GM12874 (cell line): ENCODE data around the gene PRPF6.

ENCODE experiments used
- CTCF ChIP-seq: IDR thresholded peaks from 2 replicates; pipeline ENCODE4 v1.5.1; 2011; ENCODE audit warnings: low read depth, mild to moderate bottlenecking, control low read depth, low read length, moderate library complexity; ENCODE audit not compliant: insufficient read depth

PRPF6 gene

GRCh38 chr20:64074184-64074789 lies 93.4 kb downstream of the PRPF6 start:
- TF ChIP-seq CTCF, result no peak

GRCh38 chr20:64074963-64075362 lies 94.0 kb downstream of the PRPF6 start:
- no peak for TF ChIP-seq CTCF

GRCh38 chr20:64075556-64075955 lies 94.6 kb downstream of the PRPF6 start:
- no peak for TF ChIP-seq CTCF

- TF ChIP-seq CTCF, result no peak
Measured at GRCh38 chr20:64076061-64076997, 95.4 kb downstream of the PRPF6 start.

- TF ChIP-seq CTCF, result no peak
Measured at GRCh38 chr20:64077094-64077493, 96.2 kb downstream of the PRPF6 start.

- TF ChIP-seq CTCF, result no peak
Measured at GRCh38 chr20:64077541-64077875, 96.6 kb downstream of the PRPF6 start.

GRCh38 chr20:64077876-64078551 lies 97.1 kb downstream of the PRPF6 start:
- TF ChIP-seq CTCF, result no peak
